Activated naive CD4-positive, alpha-beta T cell treated with anti-CD3 and anti-CD28 coated beads, Interleukin-2, amount 50 U/mL, for 72 hours (primary cell): ENCODE measurements around the gene SETBP1. TPM values are rescaled to one million over a fixed set of nuclear protein-coding genes. Genes with fewer than 3 reads are reported as not detected.
A peak's percentile ranks its signal among the peaks of the same experiment; 100 is the strongest.

Source experiments
- ATAC-seq, 2 donors: fragments of 150-1000 bp; cut with Tn5 transposase; 2 replicates each; pipeline ENCODE4 v1.10.0; 2021; ENCODE audit warnings: mild to moderate bottlenecking in 2 of 2, moderate library complexity in 2 of 2
- DNase-seq, 2 donors: peaks; one replicate each; pipeline ENCODE4 v3.0.0; 2021 to 2022; ENCODE audit warnings: low spot score in 2 of 2
- H3K27ac Mint-ChIP-seq, 2 donors: one replicate each; pipeline ENCODE4 v1.8.0; 2022; ENCODE audit warnings: mild to moderate bottlenecking in 2 of 2, mixed read lengths in 2 of 2
- H3K36me3 Mint-ChIP-seq, 2 donors: one replicate each; pipeline ENCODE4 v1.8.0; 2022; ENCODE audit warnings: mixed read lengths in 2 of 2
- H3K9me3 Mint-ChIP-seq, 2 donors: one replicate each; pipeline ENCODE4 v1.8.0; 2022; ENCODE audit warnings: mixed read lengths in 2 of 2
- total RNA-seq, 2 donors: library from RNA; stranded (reverse); gene quantifications; one replicate each; pipeline ENCODE4 v1.2.3, GENCODE V29; 2022

Gene SETBP1
- total RNA-seq, 2 donors from 2014 or later = 1.2 to 2.7 TPM

DNA sequence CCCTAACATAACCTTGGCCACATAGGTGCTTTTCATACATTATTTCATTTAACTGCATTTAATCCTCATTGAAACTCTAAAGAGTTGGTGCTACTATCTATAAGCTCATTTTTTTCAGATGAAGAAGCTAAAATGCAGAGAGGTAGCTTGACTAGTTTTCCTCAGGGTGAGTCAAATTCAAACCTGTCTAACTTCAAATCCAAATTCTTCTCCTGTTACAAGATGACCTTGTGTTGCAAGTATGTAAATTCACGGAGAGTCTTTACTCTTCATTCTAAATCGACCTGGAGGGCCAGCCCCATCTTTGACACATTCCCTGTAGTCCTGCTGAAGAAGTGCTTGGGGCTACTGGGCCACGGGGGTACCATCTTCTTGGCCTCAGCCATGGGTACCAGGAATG lies 8.2 kb upstream of the SETBP1 start:
- Mint-ChIP-seq H3K9me3 (no peaks in the 10 kb centered on the region), H3K36me3 (no peaks in the 10 kb centered on the region), H3K27ac (no peak overlapping the region)
- ATAC-seq (no peak), DNase-seq (no peak)

DNA sequence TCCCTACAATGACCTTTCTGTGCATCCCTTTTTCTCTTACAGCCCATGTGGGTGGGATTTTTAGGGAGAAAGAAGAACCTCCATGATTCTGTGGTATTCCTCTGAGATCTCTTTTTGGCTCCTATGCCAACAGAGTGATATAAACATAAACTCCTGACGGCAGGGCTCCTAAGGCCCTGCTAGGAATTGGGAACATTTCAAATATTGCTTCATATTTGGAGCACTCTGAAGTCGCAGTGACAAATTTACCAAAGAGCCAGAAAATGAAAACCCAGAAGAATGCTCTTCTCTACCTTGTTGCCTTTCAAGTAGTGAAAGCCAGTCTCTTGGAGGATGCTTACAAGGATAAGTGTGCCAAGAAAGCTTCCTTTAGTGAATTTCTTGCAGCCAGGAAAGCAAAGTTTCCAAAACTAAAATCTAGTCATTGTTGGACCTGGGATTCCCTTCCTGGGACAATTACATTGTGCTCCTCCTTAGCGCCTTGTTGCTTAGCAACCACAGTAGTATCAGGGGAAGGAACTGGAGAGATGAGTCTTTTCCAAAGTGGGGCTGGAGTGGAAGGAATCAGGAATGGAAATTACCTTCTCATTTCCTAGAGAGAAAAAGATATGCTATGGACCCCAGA lies 7.3 kb upstream of the SETBP1 start:
- ATAC-seq (no peak), DNase-seq (no peak)
- no peaks in the 10 kb centered on the region for H3K9me3 Mint-ChIP-seq
- no peaks in the 10 kb centered on the region for H3K36me3 Mint-ChIP-seq
- no peak overlapping the region for H3K27ac Mint-ChIP-seq

DNA sequence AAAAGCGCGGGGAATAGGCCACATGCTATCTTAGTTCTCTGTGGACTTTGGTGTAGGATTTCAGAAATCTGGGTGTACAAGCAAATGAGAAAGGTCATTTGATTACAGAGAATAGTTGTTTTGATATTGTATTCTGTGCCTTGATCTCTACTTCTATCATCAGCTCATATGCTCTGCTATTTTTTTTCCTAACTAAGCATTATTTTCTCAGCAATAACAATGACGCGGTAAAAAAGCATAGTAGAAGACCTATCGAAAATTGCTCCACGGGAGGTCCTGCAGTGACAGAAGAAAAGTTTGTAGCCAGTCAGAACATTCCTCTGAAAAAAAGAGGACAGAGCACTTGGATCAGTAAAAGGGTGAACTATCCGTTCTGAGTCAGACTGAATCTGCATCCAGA lies 2.8 kb upstream of the SETBP1 start:
- Mint-ChIP-seq H3K36me3 (peaks cover 4 to 6% of the 10 kb centered on the region in 2 donors), H3K27ac (no peak overlapping the region), H3K9me3 (no peaks in the 10 kb centered on the region)
- DNase-seq (no peak), ATAC-seq (no peak)

DNA sequence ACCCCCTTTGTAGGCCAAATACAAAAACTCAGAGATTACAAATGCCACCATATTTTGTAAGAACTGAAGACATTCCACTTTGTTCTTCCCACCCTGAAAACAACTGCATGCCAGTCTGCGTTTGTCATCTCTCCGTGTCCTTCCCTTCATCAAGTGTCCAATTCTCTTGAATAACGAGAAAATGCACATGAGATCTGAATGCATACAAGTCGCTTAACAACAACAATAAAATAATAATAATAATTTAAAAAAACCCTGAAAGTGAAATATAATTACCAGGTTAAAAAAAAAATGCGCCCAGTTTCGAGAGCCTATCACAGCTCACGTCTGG lies 2.0 kb upstream of the SETBP1 start:
- no peak for DNase-seq
- peaks cover 4 to 6% of the 10 kb centered on the region in 2 donors for H3K36me3 Mint-ChIP-seq
- no peak overlapping the region for H3K27ac Mint-ChIP-seq
- ATAC-seq = no peak
- no peaks in the 10 kb centered on the region for H3K9me3 Mint-ChIP-seq

DNA sequence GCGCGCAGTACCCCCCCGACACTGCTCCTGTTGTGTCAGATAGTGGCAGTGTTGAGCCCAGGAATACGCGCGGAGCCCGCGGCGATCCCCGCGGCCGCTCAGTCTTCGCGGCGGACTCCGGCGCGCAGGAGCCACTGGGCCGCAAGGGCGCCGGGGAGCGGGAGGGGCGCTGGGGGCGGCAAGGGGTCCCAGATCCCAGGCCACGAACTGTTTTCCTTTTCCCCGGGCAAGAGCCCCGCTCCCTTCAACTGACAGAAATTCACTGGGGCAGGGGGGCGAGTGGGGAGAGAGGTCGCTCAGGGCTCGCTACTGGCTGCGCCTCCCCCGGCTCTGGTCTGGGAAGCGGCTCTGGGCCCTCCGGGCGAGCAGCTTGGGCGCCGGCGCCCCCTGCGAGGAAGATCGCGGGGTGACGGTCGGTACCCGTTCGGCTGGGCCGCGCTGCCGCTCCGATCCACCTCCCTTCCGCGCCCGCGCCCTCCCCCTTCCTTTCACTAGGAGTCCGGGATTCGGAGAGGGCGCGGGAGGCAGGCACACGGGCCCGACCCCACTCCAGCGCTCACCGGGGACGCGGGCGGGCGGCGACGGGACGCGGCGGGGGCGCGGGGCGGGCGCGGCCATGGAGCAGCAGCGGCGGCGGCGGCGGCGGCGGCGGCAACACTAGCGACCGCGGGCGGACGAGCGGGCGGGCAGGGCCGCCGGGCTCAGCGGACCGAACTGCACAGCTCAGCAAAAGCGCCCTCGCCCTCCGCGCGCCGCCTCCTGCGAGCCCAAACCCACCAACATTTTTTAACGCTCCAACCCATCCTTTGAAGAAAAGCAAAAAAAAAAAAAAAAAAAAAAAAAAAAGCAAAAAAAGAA lies 1.4 kb upstream of the SETBP1 start:
- H3K27ac Mint-ChIP-seq = no peak overlapping the region
- peak; percentile 64 to 71 for DNase-seq
- H3K9me3 Mint-ChIP-seq = no peaks in the 10 kb centered on the region
- ATAC-seq = peak; percentile 93 to 98
- peaks cover 4 to 6% of the 10 kb centered on the region in 2 donors for H3K36me3 Mint-ChIP-seq

DNA sequence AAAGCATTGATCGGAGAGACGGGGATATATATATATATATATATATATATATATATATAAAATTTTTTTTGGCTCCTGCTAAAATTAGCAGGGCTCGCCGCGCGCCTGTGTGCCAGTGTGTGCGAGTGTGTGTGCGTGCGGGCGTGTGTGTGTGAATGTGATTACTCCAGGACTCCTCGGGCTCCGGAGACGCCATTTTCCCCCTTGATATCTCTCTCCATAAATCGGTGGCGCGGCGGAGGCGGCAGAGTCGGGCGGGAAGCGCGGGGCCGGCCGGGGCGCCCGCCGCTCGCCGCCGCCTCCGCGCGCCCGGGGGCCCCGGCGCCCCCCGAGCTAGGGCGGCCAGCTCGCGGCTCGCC lies 795 bp upstream of the SETBP1 start:
- DNase-seq = peak in 1 of 2 donors; percentile 21
- Mint-ChIP-seq H3K9me3 (no peaks in the 10 kb centered on the region), H3K27ac (no peak overlapping the region), H3K36me3 (peaks cover 4 to 6% of the 10 kb centered on the region in 2 donors)
- ATAC-seq = peak in 1 of 2 donors; percentile 16

DNA sequence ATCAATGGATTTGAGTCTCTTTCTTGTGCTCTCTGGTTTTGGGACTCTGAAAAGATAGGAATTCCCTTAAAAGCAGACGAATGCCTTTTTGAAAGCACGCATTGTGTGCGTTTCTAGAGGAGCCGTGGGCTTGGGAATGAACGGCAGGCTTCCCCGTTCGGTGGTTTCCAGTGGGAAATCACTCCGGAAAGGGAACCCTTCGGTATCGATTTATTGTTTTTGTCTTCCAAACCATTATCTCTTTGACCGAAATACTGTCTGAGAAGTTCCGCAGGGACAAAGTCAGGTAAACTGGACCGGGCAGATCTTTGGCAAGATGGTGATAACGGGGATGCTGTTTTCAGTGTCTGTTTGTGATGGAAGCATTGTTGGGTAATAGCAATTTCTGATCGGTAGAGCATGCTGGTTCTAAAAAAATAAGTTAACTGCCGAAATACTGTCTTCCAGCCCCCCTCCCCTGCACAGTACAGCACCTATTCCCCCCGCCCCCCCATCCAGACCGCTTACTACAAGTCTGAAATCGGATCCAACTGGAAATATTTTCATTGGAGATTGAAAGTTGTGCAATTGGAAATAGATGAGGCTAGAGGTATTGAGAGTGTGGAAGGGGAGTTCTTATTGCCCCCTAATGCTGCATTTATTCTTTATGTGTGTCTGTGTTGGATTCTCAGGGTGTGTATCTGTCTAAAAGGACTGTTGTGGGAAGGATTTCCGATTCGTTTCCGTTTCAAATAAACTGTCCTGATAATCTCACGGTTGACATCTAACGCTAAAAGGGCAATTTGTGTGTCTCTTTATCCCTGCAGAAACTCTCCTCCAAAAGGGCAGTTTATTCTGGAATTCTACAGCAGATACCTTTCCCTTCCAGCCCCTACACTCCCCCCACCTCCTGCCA lies 635 bp downstream of the SETBP1 start:
- Mint-ChIP-seq H3K9me3 (no peaks in the 10 kb centered on the region), H3K36me3 (peaks cover 4 to 6% of the 10 kb centered on the region in 2 donors), H3K27ac (no peak overlapping the region)
- ATAC-seq (no peak), DNase-seq (no peak)

DNA sequence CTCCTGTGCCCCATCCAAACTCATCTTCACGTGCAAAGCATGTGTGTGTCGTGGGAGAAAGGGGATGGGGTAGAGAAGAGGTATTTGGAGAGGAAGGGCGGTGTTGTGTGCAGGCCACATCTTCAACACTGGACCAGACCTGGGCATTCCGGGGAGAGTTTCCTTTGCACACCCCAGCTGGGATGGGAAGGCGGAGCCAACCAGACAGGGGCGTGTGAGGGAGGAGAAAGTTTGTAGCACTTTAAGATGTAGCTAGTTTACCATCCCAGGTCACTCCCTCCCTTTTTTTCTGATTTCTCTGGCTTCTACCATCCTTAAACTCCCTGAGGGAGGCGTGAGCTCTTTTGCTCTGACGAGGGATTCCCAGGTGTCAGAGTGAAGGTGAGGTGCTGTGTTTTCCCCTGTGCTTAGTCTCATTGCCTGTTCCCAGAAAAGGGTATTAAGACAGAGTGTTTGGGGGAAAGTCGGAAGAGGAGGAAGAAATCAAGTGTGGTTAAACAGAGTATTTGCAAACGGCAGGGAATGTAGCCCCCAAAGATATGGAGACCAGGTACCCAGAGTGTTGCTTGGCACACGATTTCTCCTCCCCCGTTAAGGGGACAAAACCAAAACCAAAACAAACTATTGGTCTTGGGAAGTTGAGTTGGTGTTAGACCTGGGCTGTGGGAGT lies 1.6 kb downstream of the SETBP1 start:
- H3K27ac Mint-ChIP-seq = no peak overlapping the region
- no peak for ATAC-seq
- no peaks in the 10 kb centered on the region for H3K9me3 Mint-ChIP-seq
- peaks cover 4 to 6% of the 10 kb centered on the region in 2 donors for H3K36me3 Mint-ChIP-seq
- no peak for DNase-seq

DNA sequence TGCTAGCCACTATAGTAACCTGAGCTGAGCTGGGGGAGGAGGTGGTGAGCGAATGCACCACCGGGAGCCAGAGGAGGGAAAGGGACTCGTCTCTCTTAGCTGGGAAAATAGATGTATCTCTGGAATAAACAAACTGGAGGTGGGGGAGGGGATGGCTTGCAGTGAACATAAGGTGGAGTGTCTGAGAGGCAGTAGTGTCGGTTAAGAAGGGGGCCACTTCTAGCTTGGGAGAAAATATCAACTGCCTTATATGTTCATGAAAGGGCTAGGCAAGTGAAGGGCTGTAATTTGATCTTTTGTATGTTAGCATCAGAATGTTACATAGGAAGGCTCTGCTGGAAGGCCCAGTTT lies 2.2 kb downstream of the SETBP1 start:
- H3K36me3 Mint-ChIP-seq = peaks cover 4 to 6% of the 10 kb centered on the region in 2 donors
- DNase-seq (no peak), ATAC-seq (no peak)
- H3K27ac Mint-ChIP-seq = no peak overlapping the region
- no peaks in the 10 kb centered on the region for H3K9me3 Mint-ChIP-seq

DNA sequence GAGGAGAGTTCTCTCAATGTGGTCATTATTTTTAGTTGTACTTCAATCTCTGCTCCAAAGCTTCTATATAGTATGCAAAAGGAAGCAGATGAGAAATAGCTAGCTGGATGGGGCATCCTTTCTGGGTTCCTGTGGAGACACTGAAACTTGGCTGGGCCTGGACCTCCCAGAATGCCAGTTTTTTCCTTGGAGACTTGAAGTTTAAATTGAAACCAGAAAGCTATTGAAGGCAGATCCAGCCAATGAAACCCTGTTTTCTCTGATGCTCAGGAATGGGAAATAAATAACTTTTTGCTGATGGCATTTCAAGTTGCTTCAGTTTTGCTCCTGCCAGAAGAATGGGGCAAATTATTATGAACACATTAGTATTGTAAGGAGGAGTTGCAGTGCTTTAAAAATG lies 2.9 kb downstream of the SETBP1 start:
- ATAC-seq (no peak), DNase-seq (no peak)
- Mint-ChIP-seq H3K36me3 (peaks cover 4 to 6% of the 10 kb centered on the region in 2 donors), H3K9me3 (no peaks in the 10 kb centered on the region), H3K27ac (no peak overlapping the region)

DNA sequence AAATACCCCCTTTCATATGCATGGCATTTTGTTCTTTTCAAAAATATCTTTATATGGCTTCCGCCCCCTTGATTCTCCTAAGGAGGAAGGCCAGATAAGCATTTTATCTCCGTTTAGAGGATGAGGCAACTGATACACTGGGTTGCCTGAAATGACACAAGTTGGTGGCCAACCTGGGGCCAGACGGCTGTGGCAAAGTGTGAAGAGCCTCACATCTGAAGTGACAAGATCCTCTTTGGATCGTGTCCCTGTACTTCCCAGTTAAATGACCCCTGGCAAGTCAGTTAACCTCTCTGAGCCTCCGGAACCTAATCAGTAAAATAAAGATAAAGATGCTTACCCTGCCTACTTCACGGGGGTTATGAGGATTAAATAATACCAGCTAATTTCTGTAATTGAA lies 4.6 kb downstream of the SETBP1 start:
- no peak for ATAC-seq

DNA sequence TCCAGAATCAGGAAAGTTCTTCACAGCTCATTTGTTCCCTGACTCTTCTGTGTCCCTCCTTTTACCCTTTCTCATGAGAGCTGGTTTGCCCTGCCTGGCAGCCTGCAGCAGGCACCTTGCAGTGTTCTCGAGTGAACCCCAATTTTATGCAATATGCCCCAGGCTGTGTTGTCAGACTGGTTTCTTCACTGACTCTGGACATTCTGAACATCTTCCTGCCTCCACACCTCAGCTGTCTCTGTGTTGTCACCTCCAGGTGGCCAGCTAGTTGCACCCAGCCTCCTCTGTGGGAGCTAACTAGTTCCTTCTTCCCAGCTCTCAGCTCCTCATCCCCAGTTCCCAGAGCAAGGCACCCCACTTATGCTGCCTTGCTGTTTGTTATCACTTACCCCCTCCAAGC lies 5.5 kb downstream of the SETBP1 start:
- Mint-ChIP-seq H3K9me3 (no peaks in the 10 kb centered on the region), H3K36me3 (peaks cover 1 to 4% of the 10 kb centered on the region in 2 donors), H3K27ac (no peak overlapping the region)
- ATAC-seq (no peak), DNase-seq (no peak)

More for the DNA sequence above, 4.6 kb downstream of the SETBP1 start:
- no peak overlapping the region for H3K27ac Mint-ChIP-seq
- DNase-seq = no peak
- H3K36me3 Mint-ChIP-seq = peaks cover 6 to 8% of the 10 kb centered on the region in 2 donors
- H3K9me3 Mint-ChIP-seq = no peaks in the 10 kb centered on the region

DNA sequence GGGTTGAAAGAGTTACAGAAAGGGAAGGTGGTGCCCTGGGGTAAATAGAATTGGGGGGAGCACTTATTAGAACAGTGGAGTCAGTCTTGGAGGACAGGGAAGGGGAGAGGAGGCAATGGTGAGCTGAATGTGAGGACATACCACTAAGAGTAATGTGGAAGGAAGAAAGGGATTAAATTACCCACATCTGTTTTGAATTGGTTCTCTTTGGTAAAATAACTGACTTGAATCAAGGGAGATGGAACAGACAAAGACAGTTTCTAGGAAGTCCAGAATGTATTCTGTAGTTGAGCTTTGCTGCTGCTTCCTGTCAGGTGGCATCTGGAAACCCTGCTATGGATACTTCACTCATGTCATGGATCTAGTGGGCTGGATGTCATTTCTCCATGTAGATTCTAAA lies 6.7 kb downstream of the SETBP1 start:
- H3K27ac Mint-ChIP-seq = no peak overlapping the region
- no peak for ATAC-seq
- H3K36me3 Mint-ChIP-seq = peaks cover 0 to 4% of the 10 kb centered on the region in 2 donors
- H3K9me3 Mint-ChIP-seq = no peaks in the 10 kb centered on the region
- DNase-seq = no peak

DNA sequence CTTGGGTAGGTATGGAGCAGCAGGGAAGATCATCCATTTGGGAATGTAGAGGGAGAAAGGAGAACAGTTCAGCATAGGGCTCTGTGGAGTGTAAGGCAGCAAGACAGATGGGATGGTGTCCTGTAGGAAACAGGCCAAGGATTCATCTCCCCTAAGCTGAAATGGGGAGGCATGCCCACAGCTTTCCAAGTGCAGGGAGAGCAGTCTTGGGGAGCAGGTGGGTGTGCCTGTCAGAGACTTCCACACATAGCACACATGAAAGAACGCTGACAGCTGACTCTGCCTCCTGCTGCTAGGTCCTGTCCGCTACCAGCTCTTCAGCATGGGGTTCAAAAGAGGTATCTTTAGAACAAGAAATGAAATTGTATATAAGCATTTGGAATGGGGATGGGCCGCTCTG lies 9.0 kb downstream of the SETBP1 start:
- no peak for ATAC-seq
- no peak for DNase-seq
- Mint-ChIP-seq H3K36me3 (peaks cover 0 to 4% of the 10 kb centered on the region in 2 donors), H3K27ac (no peak overlapping the region), H3K9me3 (no peaks in the 10 kb centered on the region)

DNA sequence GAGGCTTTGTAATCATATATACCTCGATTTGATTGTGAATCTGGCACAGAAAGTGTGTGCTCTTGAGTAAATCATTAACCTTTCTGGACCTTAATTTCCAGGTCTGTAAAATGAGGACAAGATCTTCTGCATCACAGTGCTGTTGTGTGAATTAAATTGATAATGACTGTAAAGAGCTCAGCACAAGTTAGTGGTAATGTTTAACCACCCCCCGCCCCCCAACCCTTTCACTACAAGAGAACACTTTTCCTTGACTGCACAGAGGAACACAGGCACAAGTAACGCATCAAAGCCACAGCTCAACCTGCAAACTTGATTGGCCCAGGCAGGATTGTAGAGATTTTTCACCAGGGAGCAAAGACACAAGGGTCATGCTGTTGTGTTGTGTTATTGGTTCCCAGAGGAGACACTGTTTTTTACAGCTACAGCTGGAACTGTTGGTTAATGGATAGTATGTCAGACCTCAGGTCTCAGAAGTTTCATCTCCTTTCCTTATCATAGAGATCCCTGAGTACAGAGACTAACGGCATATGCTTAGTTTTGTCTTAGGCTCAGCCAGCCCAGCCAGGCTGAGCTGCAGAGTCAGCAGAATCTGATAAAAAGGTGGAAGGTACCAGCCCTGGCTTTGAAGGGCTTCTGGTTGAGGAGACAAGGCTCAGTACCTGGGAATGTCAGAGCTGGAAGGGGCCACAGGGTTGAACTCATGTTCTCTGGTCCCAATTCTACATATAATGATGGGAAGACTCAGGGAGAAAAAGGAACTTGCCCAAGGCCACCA lies 10.6 kb downstream of the SETBP1 start:
- Mint-ChIP-seq H3K27ac (no peak overlapping the region), H3K9me3 (no peaks in the 10 kb centered on the region), H3K36me3 (peaks cover 0 to 4% of the 10 kb centered on the region in 2 donors)
- DNase-seq (no peak), ATAC-seq (no peak)
